ENCODE results near the gene BACH2.

Gene BACH2

DNA sequence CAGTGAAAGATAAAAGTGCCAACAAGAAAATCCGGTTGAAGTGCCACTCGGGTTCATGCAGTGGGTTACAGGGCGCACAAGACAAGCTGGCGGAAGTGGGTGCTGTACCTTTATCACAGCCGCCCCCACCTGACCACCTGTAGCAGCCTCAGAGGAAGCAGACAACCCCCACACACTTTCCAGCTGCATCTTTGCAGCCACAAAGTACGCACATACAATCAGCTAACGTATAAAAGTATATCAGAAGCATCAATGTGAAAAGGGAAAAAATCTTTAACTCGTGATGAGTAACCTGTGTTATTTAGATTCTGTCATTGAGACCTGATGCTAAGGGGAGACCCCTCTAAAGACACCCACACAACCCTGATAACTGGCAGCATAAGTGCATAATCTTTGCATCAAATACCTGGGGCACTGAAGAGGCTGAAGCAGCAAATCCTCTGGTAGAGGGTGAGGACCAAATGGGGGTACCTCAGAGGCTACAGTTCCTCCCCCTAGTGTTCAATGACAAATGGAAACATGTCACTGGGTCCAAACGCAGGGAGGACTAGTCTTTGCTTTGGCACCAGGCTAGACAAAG is 22.1 kb downstream of the BACH2 start:
- no peak for DNase-seq

DNA sequence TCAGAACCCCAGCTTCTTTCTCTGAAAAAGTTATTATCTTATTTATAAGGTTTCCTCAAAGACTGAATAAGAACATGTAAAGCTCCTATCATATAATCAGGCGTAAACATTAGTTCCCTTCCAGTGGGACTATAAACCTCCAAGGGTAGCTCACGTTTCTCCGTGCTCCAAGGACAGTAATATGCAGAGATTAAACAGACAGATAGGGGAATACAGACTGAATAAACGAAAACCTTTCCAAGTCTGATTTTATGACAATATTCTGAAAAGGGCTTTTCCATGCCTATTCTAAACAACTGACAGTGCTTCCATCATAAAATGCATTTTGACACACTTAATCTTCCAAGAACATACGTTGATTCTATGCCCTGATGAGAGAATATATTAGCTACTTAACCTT is 22.8 kb downstream of the BACH2 start:
- DNase-seq, result no peak

DNA sequence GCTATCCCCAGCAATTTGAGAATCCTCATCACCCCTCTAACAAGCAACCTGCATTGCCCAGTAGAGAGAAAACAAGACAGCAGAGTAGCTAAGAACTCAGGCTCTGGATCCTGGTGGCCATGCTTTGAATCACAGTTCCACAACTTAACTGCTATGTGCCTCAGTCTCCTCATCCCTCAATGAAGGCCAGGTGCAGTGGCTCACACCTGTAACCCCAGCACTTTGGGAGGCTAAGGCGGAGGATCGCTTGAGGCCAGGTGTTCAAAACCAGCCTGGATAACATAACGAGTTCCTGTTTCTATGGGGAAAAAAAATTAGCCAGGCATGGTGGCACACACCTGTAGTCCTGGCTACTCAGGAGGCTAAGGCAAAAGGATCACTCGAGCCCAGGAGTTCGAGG is 23.7 kb downstream of the BACH2 start:
- no peak for DNase-seq

DNA sequence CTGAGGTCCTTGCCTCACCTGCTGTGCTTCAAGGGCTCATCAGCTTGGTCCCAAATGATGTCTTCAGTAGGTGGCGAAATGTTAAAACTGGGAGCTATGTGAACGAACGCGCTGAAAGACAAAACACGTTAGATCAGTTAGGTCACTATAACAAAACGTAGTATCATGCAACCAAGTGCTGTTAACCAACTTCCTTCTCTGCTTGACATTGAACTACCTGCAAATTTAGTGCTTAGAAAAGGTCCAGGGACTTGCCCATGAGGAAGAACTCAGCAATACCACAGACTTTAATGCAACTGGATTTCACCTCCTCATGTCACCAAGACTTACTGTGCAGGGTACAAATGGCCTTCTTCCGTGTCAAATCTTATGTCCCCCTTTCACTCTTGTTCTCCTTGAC is 24.8 kb downstream of the BACH2 start:
- no peak for DNase-seq

DNA sequence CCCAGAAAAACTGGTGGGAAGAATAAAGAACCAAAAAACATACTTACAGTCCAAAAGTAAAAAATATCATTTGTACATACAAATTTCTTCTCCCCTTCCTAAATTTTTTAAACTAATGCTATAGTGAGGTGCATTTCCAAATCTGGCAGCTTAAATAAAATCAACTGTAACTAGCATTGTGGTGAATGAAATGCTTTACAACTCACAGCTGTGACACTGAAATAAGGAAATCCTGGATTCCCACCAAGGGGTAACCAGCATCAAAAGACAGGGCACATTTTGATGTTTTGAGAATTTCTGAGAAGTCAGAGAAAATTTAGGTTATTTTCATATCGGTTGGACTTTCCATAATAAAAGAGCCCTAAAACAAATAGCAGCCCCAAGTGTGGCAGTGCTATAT is 27.3 kb downstream of the BACH2 start:
- DNase-seq, result no peak

DNA sequence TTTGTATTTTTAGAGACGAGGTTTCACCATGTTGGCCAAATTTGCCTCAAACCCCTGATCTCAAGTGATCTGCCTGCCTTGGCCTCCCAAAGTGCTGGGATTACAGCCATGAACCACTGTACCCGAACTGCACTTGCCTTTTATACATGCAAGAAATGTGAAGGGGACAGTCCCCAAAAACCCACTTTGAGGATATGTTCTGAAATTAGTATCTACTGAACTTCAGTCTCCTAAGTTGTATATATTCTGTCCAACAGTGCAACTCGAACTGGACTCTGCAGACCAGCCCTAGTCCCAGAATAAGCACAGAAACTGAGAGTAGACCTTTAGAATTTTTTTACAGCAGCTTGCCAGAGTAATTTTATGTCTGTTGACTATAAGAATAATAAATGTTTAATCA is 28.5 kb downstream of the BACH2 start:
- no peak for DNase-seq

DNA sequence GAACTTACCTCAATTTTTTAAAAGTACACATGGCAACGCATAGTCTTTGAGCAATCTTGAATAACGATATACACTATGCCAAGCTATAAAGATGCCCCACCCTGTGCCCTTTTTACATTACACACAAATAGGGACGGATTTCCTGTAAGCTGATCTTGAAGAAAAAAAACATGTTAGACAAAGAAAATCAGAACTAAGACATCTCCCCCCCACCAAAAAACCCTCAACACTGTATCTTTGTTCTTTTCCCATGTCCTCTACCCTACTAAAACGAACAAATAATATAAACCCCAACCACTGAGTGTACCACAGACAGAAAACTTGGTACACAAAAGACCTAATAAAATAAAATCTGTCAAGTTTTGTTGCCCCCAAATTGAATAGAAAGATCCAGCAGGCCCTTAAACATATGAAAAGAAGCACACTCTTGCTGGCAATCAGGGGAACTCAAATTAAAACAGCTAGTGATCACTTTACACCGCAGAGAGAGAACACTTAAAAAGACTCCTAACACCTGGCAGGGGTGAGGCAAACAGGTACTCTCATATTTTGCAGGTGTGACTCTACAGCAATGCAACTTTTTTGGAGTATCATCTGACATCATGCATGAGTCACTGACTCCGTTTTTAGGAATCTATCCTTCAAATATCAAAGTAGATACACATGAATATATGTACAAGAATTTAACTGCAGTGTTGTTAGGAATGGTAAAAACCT is 29.6 kb downstream of the BACH2 start:
- no peak for DNase-seq

DNA sequence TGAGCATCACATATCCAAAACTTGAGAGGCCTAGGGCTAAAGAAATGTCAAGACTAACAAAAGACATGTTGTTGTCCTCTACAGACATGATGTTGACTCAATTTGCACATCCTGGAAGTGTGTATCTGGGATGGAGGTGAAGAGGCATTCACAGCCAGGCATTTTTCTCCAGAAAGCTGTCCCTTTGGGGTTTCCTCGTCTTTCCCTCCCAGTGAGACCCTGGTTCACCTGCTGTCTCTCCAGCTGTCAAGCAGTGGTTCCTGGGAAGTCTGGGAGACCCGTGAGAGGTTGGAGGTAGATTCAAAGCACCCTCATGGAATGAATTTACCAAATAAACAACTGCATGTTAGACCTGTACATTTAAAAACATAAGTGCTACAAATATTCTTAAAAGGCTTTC is 32.1 kb downstream of the BACH2 start:
- no peak for DNase-seq

DNA sequence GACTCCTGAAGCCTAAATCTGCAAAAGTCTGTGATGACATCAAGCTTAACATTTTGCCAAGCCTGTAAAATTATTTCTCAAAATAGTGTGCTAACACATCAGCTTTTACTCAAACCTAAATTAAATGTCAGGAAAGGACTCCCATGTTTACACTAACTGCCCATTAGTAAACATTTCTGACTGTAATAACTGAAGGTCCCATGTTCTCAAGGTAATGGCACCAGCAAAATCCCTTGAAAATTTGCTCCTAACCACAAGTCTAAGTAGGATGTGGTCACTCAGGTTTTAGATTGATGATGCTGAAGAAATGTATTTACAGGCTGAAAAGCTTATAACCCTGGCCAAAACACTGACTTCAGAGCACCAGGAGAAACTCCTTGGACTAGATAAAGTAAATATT is 33.0 kb downstream of the BACH2 start:
- no peak for DNase-seq

DNA sequence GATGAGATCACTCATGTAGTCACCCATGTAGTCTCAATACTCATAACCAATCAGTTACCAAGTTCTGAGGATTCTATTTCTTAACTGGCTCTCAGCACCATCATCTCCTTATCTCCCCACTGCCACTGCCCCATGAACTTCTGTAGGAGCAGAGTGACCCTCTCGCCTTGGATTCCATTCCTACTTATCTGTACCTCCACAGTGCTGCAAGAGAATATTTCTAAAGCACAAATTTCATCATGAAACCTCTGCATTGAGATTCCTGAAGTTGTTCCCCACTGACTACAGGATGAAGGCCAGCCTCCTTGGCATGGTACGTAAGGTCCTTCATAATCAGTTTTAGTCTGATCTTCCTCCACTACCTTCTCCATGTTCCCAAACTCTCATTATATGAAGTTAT is 34.8 kb downstream of the BACH2 start:
- no peak for DNase-seq

DNA sequence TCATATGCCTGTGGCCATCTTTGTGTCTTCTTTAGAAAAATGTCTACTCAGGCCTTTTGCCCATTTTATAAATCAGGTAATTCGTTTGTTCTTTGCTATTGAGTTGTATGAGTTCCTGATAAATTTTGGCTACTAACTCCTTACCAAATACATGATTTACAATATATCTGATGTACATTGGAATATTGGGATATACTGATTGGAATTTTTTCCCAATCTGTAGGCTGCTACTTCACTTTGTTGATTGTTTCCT is 39.2 kb downstream of the BACH2 start:
- no peak for DNase-seq

DNA sequence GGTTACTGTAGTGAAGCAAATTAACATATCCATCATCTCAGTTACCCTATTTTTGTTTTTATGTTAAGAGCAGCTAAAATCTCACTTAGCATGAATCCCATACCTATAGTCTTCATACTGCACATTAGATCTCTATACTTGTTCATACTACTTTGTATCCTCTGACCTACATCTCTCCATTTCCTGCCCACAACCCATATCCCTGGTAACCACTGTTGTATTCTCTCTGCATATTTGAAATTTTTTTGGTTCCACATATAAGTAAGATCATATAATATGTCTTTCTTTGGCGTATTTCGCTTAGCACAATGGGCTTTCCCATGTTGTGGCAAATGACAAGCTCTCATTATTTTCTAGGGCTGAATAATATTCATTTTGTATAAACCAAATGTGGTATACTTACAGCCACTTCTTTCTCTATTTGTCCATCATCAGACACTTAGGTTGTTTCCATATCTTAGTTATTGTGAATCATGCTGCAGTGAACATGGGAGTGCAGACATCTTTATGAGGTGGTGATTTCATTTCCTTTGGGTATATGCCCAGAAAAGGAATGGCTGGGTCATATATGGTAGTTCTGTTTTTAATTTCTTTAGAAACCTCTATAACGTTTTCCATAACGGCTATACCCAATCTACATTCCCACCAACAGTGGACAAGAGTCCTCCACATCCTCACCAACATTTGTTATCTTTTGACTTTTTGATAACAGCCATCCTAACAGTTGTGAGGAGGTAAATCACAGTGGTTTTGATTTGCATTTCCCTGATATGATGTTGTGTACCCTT is 39.8 kb downstream of the BACH2 start:
- DNase-seq, result no peak

DNA sequence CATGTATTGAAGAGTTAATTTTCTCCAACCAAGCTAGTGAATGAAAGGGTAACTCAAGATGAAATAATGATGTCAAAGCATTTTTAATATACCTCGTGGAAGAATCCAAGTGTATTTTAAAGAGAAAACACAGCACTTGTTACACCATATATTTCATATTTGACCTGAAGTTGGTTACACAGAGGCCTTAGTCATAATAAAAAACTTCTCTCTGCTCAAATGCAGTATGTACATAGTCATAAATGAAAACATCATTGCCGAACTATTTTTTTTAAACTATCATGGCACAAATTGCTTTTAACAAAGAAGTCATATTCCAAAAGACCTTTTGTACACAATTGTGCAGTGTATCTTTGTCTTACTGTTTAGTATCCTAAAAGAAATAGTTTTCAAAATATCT is 43.0 kb downstream of the BACH2 start:
- no peak for DNase-seq

DNA sequence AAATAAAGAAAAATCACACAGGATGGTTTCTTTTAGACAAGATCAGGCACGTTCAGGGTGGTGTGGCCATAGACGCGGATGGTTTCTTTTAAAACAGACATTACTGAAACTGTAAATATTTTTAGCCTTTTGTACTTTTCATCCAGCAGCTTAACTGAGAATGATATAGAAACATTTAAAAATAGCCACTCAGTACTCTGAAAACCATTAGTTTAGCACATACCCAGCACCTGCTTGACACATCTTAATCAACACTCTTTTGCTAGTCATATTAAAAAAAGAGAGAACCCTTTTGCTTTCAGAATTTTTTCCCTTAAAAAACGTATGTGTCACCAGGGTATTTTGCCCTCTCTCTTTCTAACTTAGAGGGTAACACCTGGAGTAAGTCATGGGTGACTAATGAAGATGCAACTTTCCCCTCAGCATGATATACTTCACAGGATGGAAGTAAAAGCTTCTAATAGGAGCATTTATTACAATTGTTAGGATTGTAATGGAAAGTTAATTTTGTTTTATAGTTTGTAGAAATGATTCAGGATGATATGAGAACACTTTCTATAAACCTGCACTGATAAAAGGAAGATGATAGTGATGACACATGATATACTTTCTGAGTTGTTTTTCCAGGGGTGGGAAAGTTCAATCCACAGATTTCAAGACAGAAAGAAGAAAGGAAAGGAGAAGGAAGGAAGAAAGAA is 45.2 kb downstream of the BACH2 start:
- no peak for DNase-seq

DNA sequence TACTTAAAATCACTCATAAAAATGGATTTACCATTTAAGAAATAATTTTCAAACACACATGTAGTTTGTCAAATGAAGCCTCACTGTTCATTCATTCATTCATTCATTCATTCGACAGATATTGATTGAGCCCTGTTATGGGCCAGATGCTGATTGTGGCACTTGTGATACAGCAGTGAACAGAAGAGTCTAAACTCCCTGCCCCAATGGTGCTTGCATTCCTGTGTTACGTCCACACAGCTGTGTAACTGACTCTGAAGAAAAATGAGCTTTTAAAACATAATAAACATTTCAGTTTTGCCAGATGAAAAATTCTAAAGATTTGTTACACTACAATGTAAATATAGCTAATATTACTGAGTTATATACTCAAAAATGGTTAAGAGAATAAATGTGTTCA is 46.2 kb downstream of the BACH2 start:
- no peak for DNase-seq

DNA sequence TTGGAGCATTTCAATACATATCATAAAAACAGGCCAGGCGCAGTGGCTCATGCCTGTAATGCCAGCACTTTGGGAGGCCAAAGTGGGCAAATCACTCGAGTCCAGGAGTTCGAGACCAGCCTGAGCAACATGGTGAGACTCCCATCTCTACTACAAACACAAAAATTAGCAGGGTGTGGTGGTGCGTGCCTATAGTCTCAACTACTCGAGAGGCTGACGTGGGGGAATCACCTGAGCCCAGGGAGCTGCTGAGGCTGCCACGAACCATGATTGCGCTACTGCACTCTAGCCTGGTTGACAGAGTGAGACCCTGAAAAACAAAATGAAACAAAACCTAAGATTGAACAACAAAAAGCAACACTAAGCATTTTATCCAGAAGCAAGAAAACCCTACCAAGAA is 47.2 kb downstream of the BACH2 start:
- no peak for DNase-seq

DNA sequence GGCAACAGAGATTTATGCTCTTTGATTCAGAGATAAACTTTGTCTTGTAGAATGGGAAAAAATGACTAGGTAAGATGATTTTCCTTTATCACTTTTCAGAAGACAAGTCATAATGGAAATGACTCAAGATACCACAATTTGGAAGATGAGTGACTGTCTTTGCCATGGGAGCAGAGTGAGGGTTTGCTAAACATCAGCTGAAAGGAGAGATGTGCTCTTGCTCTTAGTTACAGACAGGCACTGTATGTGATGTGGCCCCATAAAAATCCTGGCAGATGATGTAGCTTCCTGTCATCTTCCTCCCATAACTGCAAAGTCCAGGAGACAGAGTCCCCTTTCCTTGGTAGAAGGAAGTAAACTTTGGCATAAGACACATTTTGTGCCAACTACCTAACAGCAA is 47.6 kb downstream of the BACH2 start:
- DNase-seq, result no peak

DNA sequence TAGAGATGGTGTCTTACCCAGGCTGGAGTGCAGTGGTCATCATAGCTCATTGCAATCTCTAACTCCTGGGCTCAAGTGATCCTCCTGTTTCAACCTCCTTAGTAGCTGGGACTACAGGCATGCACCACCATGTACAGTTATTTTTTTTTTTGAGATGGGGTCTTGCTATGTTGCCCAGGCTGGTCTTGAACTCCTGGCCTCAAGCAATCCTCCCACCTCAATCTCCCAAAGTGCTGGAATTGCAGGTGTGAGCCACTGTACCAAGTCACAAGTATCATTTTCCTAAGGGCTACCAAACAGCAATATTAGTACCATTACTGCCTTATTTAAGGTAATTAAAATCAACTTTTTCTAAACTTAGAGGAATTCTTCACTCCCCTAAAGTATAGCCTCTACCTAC is 49.4 kb downstream of the BACH2 start:
- DNase-seq, result no peak

DNA sequence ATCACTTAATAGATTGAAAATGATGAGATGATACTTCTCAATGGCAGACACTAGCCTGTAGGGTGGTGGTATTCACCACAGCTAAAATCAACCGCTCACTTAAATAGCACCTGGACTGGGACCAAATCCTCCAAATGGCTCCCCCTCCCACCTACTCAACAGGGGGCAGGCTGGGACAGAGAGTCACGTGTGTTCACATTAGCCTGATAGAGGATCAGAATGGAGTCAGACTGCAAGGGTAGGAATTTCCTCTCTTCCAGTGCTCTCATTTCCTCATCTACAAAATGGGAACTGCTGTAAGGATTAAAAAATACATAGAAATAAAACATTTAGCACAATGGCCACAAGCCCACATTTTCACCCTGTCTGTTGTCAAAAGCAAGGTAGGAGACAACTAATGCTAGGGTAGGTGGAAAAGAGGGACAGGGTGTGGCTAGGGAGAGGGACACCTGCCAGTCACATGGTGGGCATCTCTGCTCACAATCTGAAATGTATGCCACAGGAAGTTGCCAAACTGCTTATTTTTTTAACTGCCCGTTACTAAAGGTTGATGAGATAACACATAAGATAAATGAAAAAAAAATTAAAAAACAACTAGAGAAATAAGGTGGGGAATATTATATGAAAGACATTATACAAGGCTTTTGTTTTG is 55.3 kb downstream of the BACH2 start:
- DNase-seq, result no peak

DNA sequence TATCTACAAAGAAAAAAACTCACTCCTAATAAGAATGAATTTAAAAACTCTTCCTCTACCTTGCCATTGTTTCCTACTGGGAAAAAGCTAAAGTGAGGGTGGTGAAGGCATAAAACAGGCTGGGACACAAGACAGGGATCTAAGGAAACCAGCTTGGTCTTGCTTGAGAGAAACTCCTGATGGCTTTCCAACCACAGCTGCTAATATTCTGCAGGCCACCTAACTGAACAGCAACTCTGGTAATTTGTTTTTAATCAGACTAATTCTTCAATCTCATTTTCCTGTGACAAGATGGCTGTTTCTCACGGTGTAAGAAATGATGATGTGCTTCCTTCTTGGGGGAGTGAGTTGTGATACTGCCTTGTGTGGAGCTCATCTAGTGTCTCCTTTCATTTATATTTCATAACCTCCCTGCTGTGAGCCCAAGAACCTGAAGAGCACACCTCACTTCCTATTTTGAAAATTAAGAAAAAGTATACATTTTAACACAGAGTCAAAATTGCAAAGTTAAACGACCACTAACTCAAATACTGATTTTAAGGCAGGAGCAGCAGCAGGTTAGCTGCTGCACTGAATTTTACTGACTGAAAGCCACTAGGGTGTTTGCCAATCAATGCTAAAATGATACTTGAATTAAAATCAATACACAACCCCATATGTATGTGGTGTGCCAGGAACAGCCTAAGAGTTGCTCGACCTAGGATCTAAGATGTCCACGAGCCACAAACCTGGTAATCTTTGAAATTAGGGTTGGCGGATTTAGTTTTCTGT is 58.0 kb downstream of the BACH2 start:
- no peak for DNase-seq

DNA sequence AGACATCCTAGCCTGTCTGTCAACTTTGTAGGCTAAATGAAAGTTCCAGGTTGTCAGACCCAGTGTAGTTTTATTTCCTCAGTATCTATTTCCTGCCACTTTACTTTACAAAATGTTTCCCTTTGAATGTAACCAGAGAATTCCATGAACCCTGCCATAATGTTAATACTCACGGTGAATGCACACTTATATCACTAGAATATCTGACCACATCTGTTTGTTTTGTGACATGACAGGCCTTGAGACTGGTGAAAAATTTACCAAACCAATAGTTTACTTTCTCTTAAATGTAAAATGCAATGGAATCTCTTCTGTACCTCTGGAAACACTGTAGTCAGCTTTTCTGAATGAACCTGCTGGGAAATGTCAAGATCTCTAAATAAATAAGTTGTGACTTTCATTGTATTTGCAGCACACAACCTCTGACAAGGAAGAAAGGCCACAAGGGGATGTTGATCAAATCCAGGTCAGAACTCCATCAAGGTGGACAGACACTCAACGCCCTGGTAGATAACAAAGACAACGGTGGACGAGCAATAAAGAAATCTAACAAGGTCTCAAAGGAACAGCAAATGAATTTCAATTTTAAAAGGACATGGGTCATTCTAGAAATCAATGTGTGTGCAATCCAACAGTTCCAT is 59.2 kb downstream of the BACH2 start:
- no peak for DNase-seq

DNA sequence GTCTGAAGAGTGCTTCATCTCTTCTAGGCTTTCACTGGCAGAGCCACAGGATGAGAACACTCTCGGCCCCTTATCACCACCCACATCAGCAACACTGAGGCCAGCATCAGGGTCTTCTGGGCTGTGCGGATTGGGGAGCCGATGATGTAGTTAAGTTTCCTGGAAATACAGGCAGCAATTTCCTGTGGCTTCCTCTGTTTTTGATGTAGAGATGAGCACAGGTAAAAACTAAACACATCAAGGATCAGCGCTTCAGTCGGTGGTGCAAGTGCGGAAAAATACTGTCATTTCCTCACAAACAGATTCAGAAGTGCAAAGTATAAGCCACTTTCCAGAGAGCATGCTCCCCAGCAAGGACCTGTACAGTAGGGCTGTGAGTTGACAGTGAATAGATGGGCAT is 62.6 kb downstream of the BACH2 start:
- DNase-seq, result no peak
